HepG2 (cell line): ENCODE measurements around the gene DRAP1. TPM values are rescaled to one million over a fixed set of nuclear protein-coding genes. Genes with fewer than 3 reads are reported as not detected.

Source experiments
- BHLHE40 ChIP-seq: IDR thresholded peaks from 2 replicates; pipeline ENCODE4 v1.6.1; 2011; ENCODE audit warnings: low read length, improper control_type of control experiment
- BRCA1 ChIP-seq: sonication (generic); formaldehyde crosslinking; IDR thresholded peaks from 2 replicates; pipeline ENCODE4 v1.4.0; 2020; ENCODE audit warnings: missing genetic modification reagents
- CHCHD3 ChIP-seq: sonication (generic); formaldehyde crosslinking; IDR thresholded peaks from 2 replicates; pipeline ENCODE4 v1.8.0; 2022; ENCODE audit warnings: mild to moderate bottlenecking, missing genetic modification reagents, moderate library complexity
- CHD4 ChIP-seq: fragments of 200-600 bp; sonication (generic); IDR thresholded peaks from 2 replicates; pipeline ENCODE4 v1.7.0; 2017; ENCODE audit warnings: mild to moderate bottlenecking, low read length, borderline replicate concordance
- GATAD2A ChIP-seq: IDR thresholded peaks from 2 replicates; pipeline ENCODE4 v1.6.1; 2016
- HMGA1 ChIP-seq: sonication (generic); formaldehyde crosslinking; conservative IDR thresholded peaks from 2 replicates; pipeline ENCODE4 v1.4.0; 2020; ENCODE audit warnings: missing genetic modification reagents
- MBNL3 ChIP-seq: fragments of 250-450 bp; sonication (Bioruptor Pico); conservative IDR thresholded peaks from 2 replicates; pipeline ENCODE4 v1.8.0; 2022; ENCODE audit warnings: mild to moderate bottlenecking, inconsistent platforms
- NAIF1 ChIP-seq: sonication (generic); formaldehyde crosslinking; IDR thresholded peaks from 2 replicates; pipeline ENCODE4 v1.5.0; 2020; ENCODE audit warnings: mild to moderate bottlenecking, missing genetic modification reagents, borderline replicate concordance
- NFIB ChIP-seq: sonication (generic); formaldehyde crosslinking; IDR thresholded peaks from 2 replicates; pipeline ENCODE4 v1.9.0; 2021; ENCODE audit warnings: missing genetic modification reagents, mild to moderate bottlenecking, borderline replicate concordance
- NFRKB ChIP-seq: fragments of 450-650 bp; IDR thresholded peaks from 2 replicates; pipeline ENCODE4 v1.6.1; 2017
- NR1H2 ChIP-seq: sonication (generic); formaldehyde crosslinking; IDR thresholded peaks from 2 replicates; pipeline ENCODE4 v1.8.1; 2022; ENCODE audit warnings: low read depth, missing genetic modification reagents, borderline replicate concordance
- RBM22 ChIP-seq: fragments of 200-400 bp; formaldehyde crosslinking; optimal IDR thresholded peaks from 2 replicates; pipeline ENCODE3; 2017; ENCODE audit warnings: mild to moderate bottlenecking, low read length, moderate library complexity
- SAP130 ChIP-seq: IDR thresholded peaks from 2 replicates; pipeline ENCODE4 v1.6.1; 2016; ENCODE audit warnings: low read depth
- SP4 ChIP-seq: sonication (generic); formaldehyde crosslinking; IDR thresholded peaks from 2 replicates; pipeline ENCODE4 v1.8.1; 2023; ENCODE audit warnings: mild to moderate bottlenecking, missing genetic modification reagents
- SRSF4 ChIP-seq: fragments of 200-400 bp; formaldehyde crosslinking; IDR thresholded peaks from one replicate; pipeline ENCODE4 v1.6.1; 2018; ENCODE audit warnings: mild to moderate bottlenecking, low read depth, low read length, moderate library complexity; ENCODE audit not compliant: poor library complexity, severe bottlenecking
- SRY ChIP-seq: sonication (generic); formaldehyde crosslinking; IDR thresholded peaks from 2 replicates; pipeline ENCODE4 v1.8.0; 2022; ENCODE audit warnings: mild to moderate bottlenecking, missing genetic modification reagents
- ZC3H13 ChIP-seq: sonication (generic); formaldehyde crosslinking; IDR thresholded peaks from 2 replicates; pipeline ENCODE4 v1.8.1; 2023; ENCODE audit warnings: mild to moderate bottlenecking, missing genetic modification reagents, moderate library complexity
- ZNF614 ChIP-seq: IDR thresholded peaks from 2 replicates; pipeline ENCODE4 v1.6.1; 2018; ENCODE audit warnings: missing biosample characterization, missing genetic modification reagents, inconsistent platforms, borderline replicate concordance
- ZNF816 ChIP-seq: sonication (generic); formaldehyde crosslinking; IDR thresholded peaks from 2 replicates; pipeline ENCODE4 v1.8.0; 2022; ENCODE audit warnings: missing genetic modification reagents, mild to moderate bottlenecking, borderline replicate concordance
- ZSCAN31 ChIP-seq: sonication (generic); formaldehyde crosslinking; IDR thresholded peaks from 2 replicates; pipeline ENCODE4 v1.5.0; 2020; ENCODE audit warnings: low read depth, mild to moderate bottlenecking, missing genetic modification reagents
- ZSCAN9 ChIP-seq: IDR thresholded peaks from 2 replicates; pipeline ENCODE4 v1.6.1; 2016; ENCODE audit warnings: borderline replicate concordance
- polyA plus RNA-seq, 8 experiments: library from polyadenylated mRNA; depleted of rRNA in 3 of 8; stranded (reverse) in 7 of 8; unstranded in 1 of 8; fragments of >200 nt; fragmentation: Illumina TruSeq in 4 of 8; extraction: Trizol in 4 of 8; gene quantifications; 2 replicates each; pipeline versions ENCODE4 v1.2.1 to v1.2.3, GENCODE V29; 2011 to 2016; ENCODE audit warnings: low read depth in 4 of 8, missing spikeins in 1 of 8, mixed read lengths in 1 of 8; ENCODE audit not compliant: insufficient read depth in 1 of 8
- total RNA-seq, 5 experiments: library from RNA; depleted of rRNA; stranded (reverse); fragments of >200 nt; fragmentation: Illumina TruSeq; extraction: Trizol; gene quantifications; 2 replicates each; pipeline ENCODE4 v1.2.3, GENCODE V29; 2016; ENCODE audit warnings: low read depth in 1 of 5
- TF ChIP-seq, protein P1 (sequence below): sonication (generic); formaldehyde crosslinking; IDR thresholded peaks from 2 replicates; pipeline ENCODE4 v1.5.0; 2020; ENCODE audit warnings: mild to moderate bottlenecking, missing genetic modification reagents
- TF ChIP-seq, protein P2 (sequence below): sonication (generic); formaldehyde crosslinking; IDR thresholded peaks from 2 replicates; pipeline ENCODE4 v1.4.0; 2020; ENCODE audit warnings: missing genetic modification reagents; ENCODE audit errors: not compliant biosample characterization
- TF ChIP-seq, protein P3 (sequence below): sonication (generic); formaldehyde crosslinking; conservative IDR thresholded peaks from 2 replicates; pipeline ENCODE4 v1.4.0; 2020; ENCODE audit warnings: missing genetic modification reagents
- TF ChIP-seq, protein P4 (sequence below): sonication (generic); formaldehyde crosslinking; IDR thresholded peaks from 2 replicates; pipeline ENCODE4 v1.5.0; 2020; ENCODE audit warnings: missing genetic modification reagents
- TF ChIP-seq, protein P5 (sequence below): sonication (generic); formaldehyde crosslinking; IDR thresholded peaks from 2 replicates; pipeline ENCODE4 v1.8.1; 2023; ENCODE audit warnings: missing genetic modification reagents, inconsistent platforms, borderline replicate concordance

Gene DRAP1
- total and polyA plus RNA-seq, 2 of the 13 experiments (the other 11 are each of a cell fraction or from before 2014, with no cell fraction given), result 46.8 to 52.3 TPM

DNA sequence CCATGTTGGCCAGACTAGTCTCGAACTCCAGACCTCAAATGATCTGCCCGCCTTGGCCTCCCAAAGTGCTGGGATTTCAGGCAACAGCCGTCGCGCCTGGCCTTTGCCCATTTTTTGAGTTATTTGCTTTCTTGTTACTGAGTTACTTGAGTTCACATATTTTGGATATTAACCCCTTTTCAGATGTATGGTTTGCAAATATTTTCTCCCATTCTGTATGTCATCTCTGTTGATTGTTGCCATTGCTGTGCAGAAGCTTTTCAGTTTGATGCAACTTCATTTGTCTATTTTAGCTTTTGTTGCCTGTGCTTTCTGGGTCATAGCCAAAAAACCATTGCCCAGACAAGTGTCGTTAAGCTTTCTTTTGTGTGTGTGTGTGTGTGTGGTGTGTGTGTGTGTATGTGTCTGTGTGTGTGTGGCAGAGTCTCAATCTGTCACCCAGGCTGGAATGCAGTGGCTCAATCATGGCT lies 32.9 kb downstream of the DRAP1 start (continued):
- TF ChIP-seq SRY (no peak), NR1H2 (CRISPR knock-in tag) (no peak), BHLHE40 (no peak), CHD4 (peak; percentile 70; the same call in 1 of the 2 replicates), ZSCAN31 (no peak), ZNF816 (CRISPR knock-in tag) (no peak), HMGA1 (CRISPR knock-in tag) (no peak), ZNF614 (CRISPR knock-in tag) (no peak), SP4 (no peak), GATAD2A (peak; percentile 55; the same call in 1 of the 2 replicates), RBM22 (no peak), MBNL3 (CRISPR knock-in tag) (no peak), BRCA1 (CRISPR knock-in tag) (no peak), ZC3H13 (CRISPR knock-in tag) (no peak), SRSF4 (no peak), NFRKB (no peak), NAIF1 (CRISPR knock-in tag) (no peak), ZSCAN9 (CRISPR knock-in tag) (no peak), CHCHD3 (no peak), SAP130 (CRISPR knock-in tag) (peak; percentile 53), NFIB (CRISPR knock-in tag) (no peak)
- TF ChIP-seq, protein P1, sequence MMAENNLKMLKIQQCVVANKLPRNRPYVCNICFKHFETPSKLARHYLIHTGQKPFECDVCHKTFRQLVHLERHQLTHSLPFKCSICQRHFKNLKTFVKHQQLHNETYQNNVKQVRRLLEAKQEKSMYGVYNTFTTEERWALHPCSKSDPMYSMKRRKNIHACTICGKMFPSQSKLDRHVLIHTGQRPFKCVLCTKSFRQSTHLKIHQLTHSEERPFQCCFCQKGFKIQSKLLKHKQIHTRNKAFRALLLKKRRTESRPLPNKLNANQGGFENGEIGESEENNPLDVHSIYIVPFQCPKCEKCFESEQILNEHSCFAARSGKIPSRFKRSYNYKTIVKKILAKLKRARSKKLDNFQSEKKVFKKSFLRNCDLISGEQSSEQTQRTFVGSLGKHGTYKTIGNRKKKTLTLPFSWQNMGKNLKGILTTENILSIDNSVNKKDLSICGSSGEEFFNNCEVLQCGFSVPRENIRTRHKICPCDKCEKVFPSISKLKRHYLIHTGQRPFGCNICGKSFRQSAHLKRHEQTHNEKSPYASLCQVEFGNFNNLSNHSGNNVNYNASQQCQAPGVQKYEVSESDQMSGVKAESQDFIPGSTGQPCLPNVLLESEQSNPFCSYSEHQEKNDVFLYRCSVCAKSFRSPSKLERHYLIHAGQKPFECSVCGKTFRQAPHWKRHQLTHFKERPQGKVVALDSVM (CRISPR knock-in tag), result 0 out of 2 replicates have a peak, but pooled peaks have one; percentile 42
- TF ChIP-seq, protein P2, sequence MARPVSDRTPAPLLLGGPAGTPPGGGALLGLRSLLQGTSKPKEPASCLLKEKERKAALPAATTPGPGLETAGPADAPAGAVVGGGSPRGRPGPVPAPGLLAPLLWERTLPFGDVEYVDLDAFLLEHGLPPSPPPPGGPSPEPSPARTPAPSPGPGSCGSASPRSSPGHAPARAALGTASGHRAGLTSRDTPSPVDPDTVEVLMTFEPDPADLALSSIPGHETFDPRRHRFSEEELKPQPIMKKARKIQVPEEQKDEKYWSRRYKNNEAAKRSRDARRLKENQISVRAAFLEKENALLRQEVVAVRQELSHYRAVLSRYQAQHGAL (CRISPR knock-in tag), result no peak
- TF ChIP-seq, protein P3, sequence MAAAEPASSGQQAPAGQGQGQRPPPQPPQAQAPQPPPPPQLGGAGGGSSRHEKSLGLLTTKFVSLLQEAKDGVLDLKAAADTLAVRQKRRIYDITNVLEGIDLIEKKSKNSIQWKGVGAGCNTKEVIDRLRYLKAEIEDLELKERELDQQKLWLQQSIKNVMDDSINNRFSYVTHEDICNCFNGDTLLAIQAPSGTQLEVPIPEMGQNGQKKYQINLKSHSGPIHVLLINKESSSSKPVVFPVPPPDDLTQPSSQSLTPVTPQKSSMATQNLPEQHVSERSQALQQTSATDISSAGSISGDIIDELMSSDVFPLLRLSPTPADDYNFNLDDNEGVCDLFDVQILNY, result no peak
- TF ChIP-seq, protein P4, sequence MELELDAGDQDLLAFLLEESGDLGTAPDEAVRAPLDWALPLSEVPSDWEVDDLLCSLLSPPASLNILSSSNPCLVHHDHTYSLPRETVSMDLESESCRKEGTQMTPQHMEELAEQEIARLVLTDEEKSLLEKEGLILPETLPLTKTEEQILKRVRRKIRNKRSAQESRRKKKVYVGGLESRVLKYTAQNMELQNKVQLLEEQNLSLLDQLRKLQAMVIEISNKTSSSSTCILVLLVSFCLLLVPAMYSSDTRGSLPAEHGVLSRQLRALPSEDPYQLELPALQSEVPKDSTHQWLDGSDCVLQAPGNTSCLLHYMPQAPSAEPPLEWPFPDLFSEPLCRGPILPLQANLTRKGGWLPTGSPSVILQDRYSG (CRISPR knock-in tag), result no peak
- TF ChIP-seq, protein P5, sequence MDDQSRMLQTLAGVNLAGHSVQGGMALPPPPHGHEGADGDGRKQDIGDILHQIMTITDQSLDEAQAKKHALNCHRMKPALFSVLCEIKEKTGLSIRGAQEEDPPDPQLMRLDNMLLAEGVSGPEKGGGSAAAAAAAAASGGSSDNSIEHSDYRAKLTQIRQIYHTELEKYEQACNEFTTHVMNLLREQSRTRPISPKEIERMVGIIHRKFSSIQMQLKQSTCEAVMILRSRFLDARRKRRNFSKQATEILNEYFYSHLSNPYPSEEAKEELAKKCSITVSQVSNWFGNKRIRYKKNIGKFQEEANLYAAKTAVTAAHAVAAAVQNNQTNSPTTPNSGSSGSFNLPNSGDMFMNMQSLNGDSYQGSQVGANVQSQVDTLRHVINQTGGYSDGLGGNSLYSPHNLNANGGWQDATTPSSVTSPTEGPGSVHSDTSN (CRISPR knock-in tag), result no peak
